ENCODE data around the gene NAALADL2.

- TF ChIP-seq GABPA (IDR thresholded peaks at IDR 0.05 in 1 of 2, conservative IDR thresholded peaks at IDR 0.05 in 1 of 2): no peak
- no peak for TF ChIP-seq CTCF (IDR thresholded peaks at IDR 0.05; ENCODE audit: low read depth, low read length, missing input control)
- no peak for TF ChIP-seq RAD21 (IDR thresholded peaks at IDR 0.05)
- TF ChIP-seq EGR1 (IDR thresholded peaks at IDR 0.05; ENCODE audit: low read depth in 2 of 2): no peak
- no peak for TF ChIP-seq TAF1 (conservative IDR thresholded peaks at IDR 0.05)
- no peak for TF ChIP-seq FOXA2 (IDR thresholded peaks at IDR 0.05)
- no peak for TF ChIP-seq ATF3 (IDR thresholded peaks at IDR 0.05)
- no peak for TF ChIP-seq YY1 (IDR thresholded peaks at IDR 0.05)
- TF ChIP-seq MAX (IDR thresholded peaks at IDR 0.05): no peak
Measured at GRCh38 chr3:175002732-175003143, 143.6 kb downstream of the NAALADL2 start.

Measured in liver (tissue), 3 donors.